ENCODE results near the gene AZIN2.
"Not testable (repeated sequence)": the region's sequence is repeated elsewhere in the genome, so short reads cannot be mapped to it uniquely, and the experiment has no call there.

AZIN2 gene

GRCh38 chr1:33080885-33081553 is at the start of gene AZIN2:
Gene AZIN2 (plus strand): TSS chr1:33081153. CDS start chr1:33082250, 1,097 bp downstream.
- DNase-seq, result peak; percentile 98

DNA sequence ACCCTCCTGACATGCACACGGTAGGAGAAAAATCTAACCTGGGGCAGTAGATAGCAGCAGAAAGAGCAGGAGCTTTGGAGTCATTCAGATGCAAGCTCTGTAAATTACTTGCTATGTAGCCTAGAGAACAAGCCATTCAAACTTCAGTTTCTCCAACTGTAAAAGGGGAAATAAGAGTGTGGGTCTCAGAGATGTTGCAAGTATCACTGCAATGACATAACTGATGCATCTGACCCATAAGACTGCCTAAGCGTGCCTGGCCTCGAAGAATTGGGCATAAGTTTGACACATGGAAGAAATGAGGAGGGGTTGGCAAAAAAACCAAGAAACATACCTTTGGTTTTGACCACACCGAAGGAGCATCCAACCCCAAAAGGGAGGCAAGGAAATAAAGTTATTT is 49.4 kb upstream of the AZIN2 start:
- DNase-seq, result no peak

GRCh38 chr1:33032126-33032869 is 48.7 kb upstream of the AZIN2 start:
- DNase-seq, result no peak

- DNase-seq, result peak; percentile 39
Observed at GRCh38 chr1:33036051-33036525, 44.9 kb upstream of the AZIN2 start.

- DNase-seq, result peak; percentile 96
Observed at GRCh38 chr1:33036526-33037503, 44.1 kb upstream of the AZIN2 start, which contains the start of gene AK2. Gene AK2 (minus strand): TSS chr1:33036883. CDS start chr1:33036828, 55 bp downstream.

DNA sequence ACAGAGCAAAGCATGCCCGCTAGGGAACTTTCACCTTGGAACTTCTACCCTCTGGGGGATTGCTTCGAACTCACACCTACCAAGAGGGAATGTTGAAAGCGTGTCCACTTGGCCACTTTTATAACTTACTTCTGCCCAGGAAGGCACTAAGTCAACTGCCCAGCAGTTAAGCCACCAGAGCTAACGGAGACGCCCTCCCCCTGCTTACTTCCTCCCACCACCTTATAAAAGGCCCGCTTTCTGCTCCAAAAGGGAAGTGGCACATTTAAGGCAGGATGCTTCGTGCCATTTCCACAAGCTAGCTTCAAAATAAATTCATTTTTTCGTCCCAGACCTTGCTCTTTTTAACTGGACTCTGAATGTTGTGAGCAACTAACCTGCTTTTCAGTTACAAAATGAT is 41.1 kb upstream of the AZIN2 start:
- DNase-seq, result no peak

- no peak for DNase-seq
Observed at GRCh38 chr1:33041026-33041425, 39.9 kb upstream of the AZIN2 start.

- DNase-seq, result no peak
Observed at GRCh38 chr1:33042831-33043230, 38.1 kb upstream of the AZIN2 start.

DNA sequence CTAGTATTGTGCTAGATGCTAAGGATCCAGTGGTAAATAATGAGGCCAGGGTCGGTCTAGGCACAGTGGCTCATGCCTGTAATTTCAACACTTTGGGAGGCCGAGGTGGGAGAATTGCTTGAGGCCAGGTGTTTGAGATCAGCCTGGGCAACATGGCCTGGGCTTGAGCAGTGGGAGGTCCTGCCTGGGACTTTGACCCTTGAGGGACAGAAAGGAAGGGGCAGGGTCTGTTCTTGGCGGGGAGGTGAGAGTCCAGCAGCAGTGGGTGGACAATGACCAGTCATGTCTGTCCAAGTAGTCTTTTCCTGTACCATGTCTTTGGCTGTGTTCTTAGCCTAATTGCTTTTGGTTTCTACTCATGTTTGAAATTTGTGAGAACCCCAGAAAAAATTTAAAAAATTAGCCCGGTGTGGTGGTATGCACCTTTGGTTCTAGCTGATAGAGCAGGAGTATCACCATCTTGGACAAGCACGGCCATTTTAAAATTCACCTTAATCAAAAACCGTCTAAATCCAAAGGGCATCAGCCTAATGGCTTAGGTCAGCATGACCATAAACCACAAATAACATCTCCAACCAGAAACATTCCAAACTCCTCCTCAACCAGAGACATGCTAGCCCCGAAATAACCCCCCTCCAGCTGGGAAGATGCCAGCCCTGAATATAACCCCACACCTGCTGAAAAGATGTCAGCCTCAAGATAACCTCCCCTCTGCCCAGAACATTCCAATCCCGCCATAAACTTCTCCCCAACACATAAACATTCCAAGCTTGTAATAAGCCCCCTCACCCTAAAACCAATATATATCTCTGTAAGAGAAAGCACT is 37.5 kb upstream of the AZIN2 start:
- no peak for DNase-seq

- DNase-seq, result no peak
Observed at GRCh38 chr1:33045246-33045645, 35.7 kb upstream of the AZIN2 start.

DNA sequence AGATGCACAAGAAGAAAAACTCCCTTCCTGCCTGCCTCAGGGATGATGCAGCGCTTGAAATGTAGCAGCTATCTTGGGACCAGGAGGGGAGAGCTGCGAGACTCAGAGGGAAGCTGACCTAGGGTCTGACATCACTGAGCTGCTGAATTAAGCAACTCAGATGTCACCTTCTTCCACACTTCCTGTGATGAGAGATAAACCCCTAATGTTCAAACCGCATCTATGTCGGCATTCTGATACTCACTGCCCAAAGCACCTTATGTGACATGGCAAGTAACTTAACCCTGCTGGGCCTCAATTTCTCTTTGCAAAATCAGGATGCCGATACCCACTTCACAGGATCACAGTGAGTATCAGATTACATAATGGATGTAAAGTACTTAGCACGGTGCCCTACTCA is 35.1 kb upstream of the AZIN2 start:
- DNase-seq, result no peak

DNA sequence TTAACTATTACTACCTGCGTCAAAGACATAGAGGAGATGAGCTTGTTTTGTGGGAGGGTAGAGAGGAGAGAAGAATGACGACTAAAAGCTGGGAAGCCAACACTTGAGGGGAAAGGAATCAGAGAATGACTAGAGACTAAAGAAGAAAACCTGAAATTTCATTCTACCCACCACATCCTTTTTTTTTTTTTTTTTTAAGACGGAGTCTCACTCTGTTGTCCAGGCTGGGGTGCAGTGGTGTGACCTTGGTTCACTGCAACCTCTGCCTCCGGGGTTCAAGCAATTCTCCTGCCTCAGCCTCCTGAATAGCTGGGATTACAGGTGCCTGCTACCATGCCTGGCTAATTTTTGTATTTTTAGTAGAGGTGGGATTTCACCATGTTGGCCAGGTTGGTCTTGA is 34.7 kb upstream of the AZIN2 start:
- not testable (repeated sequence) for DNase-seq

GRCh38 chr1:33047290-33047689 is 33.7 kb upstream of the AZIN2 start:
- no peak for DNase-seq

DNA sequence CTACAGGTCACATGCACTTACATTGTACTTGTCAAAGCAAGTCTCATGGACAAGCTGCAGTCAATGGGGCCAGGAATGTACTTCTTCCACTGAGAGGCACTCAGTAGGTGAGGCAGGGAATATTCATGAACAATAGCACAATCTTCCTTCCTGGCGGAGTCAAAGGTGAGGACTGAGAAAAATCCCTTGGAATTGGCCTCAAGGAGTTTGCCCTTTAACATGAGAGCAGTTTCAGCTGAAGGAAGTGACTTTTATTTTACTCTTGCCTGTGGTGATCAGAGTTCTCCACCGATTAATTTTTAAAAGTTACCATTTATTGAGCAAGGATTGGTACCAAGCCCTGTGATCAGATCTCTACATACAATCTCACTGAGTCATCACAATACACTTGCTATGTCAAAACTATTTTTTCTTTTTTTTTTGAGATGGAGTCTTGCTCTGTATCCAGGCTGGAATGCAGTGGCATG is 33.1 kb upstream of the AZIN2 start:
- DNase-seq, result no peak

DNA sequence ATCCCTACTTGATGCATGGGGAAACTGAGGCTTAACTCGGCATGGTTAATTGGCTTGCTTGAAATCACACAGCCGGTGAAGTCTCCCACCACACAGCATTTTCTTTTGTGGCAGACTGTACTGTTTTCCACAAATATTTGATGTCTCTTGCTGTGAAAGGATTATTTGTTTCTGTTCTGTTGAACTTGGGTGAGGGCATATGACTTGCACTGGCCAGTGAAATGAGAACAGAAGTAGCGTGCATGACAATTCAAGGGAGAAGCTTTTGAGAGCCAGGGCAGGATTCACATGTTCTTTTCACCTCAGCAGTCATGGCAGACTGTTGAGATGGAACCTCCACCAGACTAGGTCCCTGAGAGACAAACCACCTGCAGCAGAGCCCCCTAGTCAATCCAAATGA is 32.5 kb upstream of the AZIN2 start:
- no peak for DNase-seq

- DNase-seq, result no peak
Observed at GRCh38 chr1:33049371-33049770, 31.6 kb upstream of the AZIN2 start.

GRCh38 chr1:33050221-33051076 is 30.5 kb upstream of the AZIN2 start:
- no peak for DNase-seq

DNA sequence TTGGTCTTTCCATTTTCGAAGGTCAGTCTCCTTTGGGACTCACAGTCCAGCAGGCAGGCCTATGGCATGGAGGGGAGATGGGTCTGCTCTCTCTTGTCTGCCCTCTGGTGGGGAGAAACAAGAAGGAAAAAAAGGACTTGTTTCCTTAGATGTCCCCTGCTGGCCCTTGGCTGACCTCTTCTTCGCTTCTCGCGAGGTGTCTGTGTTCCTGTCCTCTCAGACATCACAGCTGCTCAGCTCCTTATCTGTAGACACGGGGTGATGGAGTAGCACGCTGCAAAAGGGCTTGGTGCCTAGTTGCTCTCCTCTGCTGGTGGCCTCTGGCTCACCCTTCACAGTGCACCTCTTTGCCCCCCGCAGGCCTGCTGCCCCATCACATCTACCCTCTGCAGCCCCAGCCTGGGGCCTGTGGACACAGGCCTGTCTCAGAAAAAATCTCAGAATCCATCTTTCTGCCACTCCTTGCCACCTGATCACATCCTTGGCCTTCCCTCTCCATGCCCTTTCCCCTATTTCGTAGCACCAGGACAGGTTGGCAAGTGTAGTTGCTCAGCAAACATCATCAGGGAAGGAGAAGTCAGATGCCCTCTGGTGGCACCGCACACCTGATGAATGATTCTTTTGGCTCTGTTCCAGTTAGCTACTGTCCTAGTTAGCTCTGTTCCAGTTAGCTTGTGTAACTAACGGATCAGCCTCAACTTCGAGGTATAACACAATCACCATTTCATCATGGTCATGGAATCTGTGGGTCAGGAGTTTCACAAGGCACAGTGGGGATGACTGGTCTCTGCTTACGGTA is 25.5 kb upstream of the AZIN2 start:
- peak; percentile 28 for DNase-seq

DNA sequence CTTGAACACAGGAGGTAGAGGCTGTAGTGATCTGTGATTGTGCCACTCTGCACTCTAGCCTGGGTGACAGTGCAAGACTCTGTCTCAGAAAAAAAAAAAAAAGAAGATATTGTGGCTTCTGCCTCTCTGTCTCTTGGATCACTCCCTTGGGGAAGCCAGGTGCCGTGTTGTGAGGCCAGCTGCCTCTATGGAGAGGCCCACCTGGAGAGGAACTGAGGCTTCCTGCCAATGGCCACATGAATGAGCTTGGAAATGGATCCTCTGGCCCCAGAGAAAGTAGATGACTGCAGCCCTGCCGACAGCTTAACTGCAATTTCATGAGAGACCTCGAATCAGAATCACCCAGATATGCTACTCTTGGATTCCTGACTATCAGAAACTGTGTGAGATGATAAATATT is 24.5 kb upstream of the AZIN2 start:
- DNase-seq, result no peak

GRCh38 chr1:33057095-33057494 is 23.9 kb upstream of the AZIN2 start:
- no peak for DNase-seq
